ENCODE data around the gene CLDN25. TPM values are rescaled to one million over a fixed set of nuclear protein-coding genes. Genes with fewer than 3 reads are reported as not detected.

The CLDN25 gene
- total RNA-seq (2013): not detected
- polyA plus RNA-seq: not detected
- polyA minus RNA-seq: not detected in 2 replicates
- 0 to 0.23 (median 0) reads per million in 11 experiments for total RNA-seq

- Histone ChIP-seq H4K20me1 (ENCODE audit: insufficient read depth, low read length) (no peaks in the 10 kb centered on the region), H3K9ac (ENCODE audit: insufficient read depth, low read length, poor library complexity, severe bottlenecking) (no peak within 1 kb of the TSS), H3K27me3 (ENCODE audit: control insufficient read depth in 2 of 2, insufficient read depth in 2 of 2, low read length in 2 of 2) (peaks cover 0 to 7% of the 10 kb centered on the region in 2 donors), H3K4me1 (ENCODE audit: control insufficient read depth in 1 of 2, insufficient read depth in 2 of 2, low read length in 2 of 2) (no peaks in the 10 kb centered on the region), H3K9me3 (replicated peaks in 1 of 2; ENCODE audit: control insufficient read depth in 1 of 2, insufficient read depth in 1 of 2, low read length in 2 of 2) (no peaks in the 10 kb centered on the region), H3K27ac (ENCODE audit: low read depth in 1 of 2, low read length in 2 of 2) (no peak within 1 kb of the TSS), H3K4me2 (replicated peaks; ENCODE audit: extremely low read depth, low read length, poor library complexity, severe bottlenecking) (no peak within 1 kb of the TSS), H2AFZ (ENCODE audit: insufficient read depth, low read depth, low read length, poor library complexity, severe bottlenecking) (no peak within 1 kb of the TSS), H3K4me3 (replicated peaks in 1 of 3; ENCODE audit: low read depth in 2 of 3, low read length in 3 of 3) (no peak within 1 kb of the TSS), H3K79me2 (ENCODE audit: insufficient read depth, low read length) (no peaks in the 10 kb centered on the region), H3K36me3 (replicated peaks in 1 of 2; ENCODE audit: control insufficient read depth in 1 of 2, insufficient read depth in 2 of 2, low read length in 2 of 2) (no peaks in the 10 kb centered on the region)
- no peak for DNase-seq
- H3K36me3 Mint-ChIP-seq: no peaks in the 10 kb centered on the region
- H3K4me1 Mint-ChIP-seq: peaks cover 2% of the 10 kb centered on the region
- H3K27ac Mint-ChIP-seq: no peak within 1 kb of the TSS
- peaks cover 8 to 15% (median 12%) of the 10 kb centered on the region in 3 donors for H3K27me3 Mint-ChIP-seq (ENCODE audit: low read depth in 3 of 3)
- no peak for TF ChIP-seq CTCF (IDR thresholded peaks at IDR 0.05)
- no peaks in the 10 kb centered on the region for H3K9me3 Mint-ChIP-seq
- intact Hi-C loops (cut with micrococcal nuclease): loop anchor here (10.0 kb wide), 2 partner anchors 95 to 465 kb away; partner anchors contain the start of genes TTC12 (in 1 of the 2) and USP28 (in 1 of the 2)
- WGBS (ENCODE audit: insufficient coverage): 91% methylated on average over 1 of the region's 4 CpGs
- H3K4me3 Mint-ChIP-seq: no peak within 1 kb of the TSS
Observed at GRCh38 chr11:113779496-113779895, at the start of gene CLDN25. CLDN25 (plus strand) TSS chr11:113779796; CDS start chr11:113779796, 0 bp downstream.

DNA sequence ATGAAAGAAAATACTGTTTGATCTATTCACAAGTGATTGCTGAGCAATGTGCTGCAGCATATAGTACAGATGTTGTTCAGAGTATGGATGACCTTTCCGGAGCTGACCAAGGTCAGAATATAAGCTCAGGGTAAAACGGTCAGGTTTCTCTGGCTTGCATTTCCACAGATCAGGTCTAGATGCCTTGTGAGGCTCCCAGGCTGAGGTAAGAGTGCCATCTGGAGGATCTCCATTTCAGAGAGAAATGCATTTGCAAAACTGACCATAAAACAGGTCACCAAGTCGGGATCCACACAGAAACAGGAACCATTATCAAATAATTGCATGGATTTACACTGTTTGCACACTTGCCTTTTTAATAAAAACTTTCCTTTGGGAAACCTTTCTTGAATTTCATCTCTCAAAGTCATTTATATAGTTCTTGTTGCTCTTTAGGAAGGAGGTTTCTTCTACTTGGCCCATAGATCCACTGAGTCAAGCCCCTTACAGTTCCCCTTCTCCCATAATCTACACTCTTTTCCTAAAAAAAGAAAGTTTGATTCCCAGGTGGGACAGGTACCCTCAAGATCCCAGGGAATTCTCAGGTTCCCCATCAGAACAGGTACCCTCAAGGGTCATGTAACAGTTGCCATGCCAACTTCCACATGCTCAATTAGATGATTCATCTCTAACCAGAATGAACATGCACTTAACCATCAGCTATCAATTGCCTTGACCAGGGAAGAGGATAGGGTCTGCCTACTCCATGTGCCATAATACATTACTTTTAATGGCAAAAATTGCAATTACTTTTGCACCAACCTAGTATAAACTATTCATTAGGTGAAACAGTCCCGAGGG is 48.5 kb upstream of the CLDN25 start:
- H3K4me2 ChIP-seq (replicated peaks; ENCODE audit: extremely low read depth, low read length, poor library complexity, severe bottlenecking): no peak overlapping the region
- H3K9me3 ChIP-seq (replicated peaks in 1 of 2; ENCODE audit: control insufficient read depth in 1 of 2, insufficient read depth in 1 of 2, low read length in 2 of 2): no peaks in the 10 kb centered on the region
- H3K27me3 ChIP-seq (ENCODE audit: control insufficient read depth in 2 of 2, insufficient read depth in 2 of 2, low read length in 2 of 2): no peaks in the 10 kb centered on the region
- no peak for TF ChIP-seq CTCF (IDR thresholded peaks at IDR 0.05)
- no peak overlapping the region for H3K9ac ChIP-seq (ENCODE audit: insufficient read depth, low read length, poor library complexity, severe bottlenecking)
- no peak for DNase-seq
- H2AFZ ChIP-seq (ENCODE audit: insufficient read depth, low read depth, low read length, poor library complexity, severe bottlenecking): no peak overlapping the region
- Mint-ChIP-seq H3K27me3 (ENCODE audit: low read depth in 3 of 3) (no peaks in the 10 kb centered on the region), H3K36me3 (peaks cover 39 to 52% of the 10 kb centered on the region in 2 donors), H3K4me1 (peaks cover 8% of the 10 kb centered on the region), H3K9me3 (peaks cover 0 to 2% (median 0%) of the 10 kb centered on the region in 7 donors), H3K4me3 (no peak overlapping the region), H3K27ac (no peak overlapping the region)
- no peak overlapping the region for H3K27ac ChIP-seq (ENCODE audit: low read depth in 1 of 2, low read length in 2 of 2)
- H3K4me1 ChIP-seq (ENCODE audit: control insufficient read depth in 1 of 2, insufficient read depth in 2 of 2, low read length in 2 of 2): peaks cover 3 to 5% of the 10 kb centered on the region in 2 donors
- H3K36me3 ChIP-seq (replicated peaks in 1 of 2; ENCODE audit: control insufficient read depth in 1 of 2, insufficient read depth in 2 of 2, low read length in 2 of 2): peaks cover 29 to 48% of the 10 kb centered on the region in 2 donors
- intact Hi-C loops (cut with micrococcal nuclease): no loop called here
- 95% methylated on average over 2 of the region's 4 CpGs for WGBS (ENCODE audit: insufficient coverage)
- no peaks in the 10 kb centered on the region for H4K20me1 ChIP-seq (ENCODE audit: insufficient read depth, low read length)
- no peaks in the 10 kb centered on the region for H3K79me2 ChIP-seq (ENCODE audit: insufficient read depth, low read length)
- H3K4me3 ChIP-seq (replicated peaks in 1 of 3; ENCODE audit: low read depth in 2 of 3, low read length in 3 of 3): no peak overlapping the region
